WTC11 (cell line): ENCODE measurements around the gene LRRC4. TPM values are rescaled to one million over a fixed set of nuclear protein-coding genes. Genes with fewer than 3 reads are reported as not detected.

Experiments used
- ATAC-seq: fragments of 200-7000 bp; cut with Tn5 transposase; 2 replicates; pipeline ENCODE4 v1.10.0; 2021; ENCODE audit warnings: mild to moderate bottlenecking, moderate library complexity
- CTCF ChIA-PET: fragments of 300-600 bp; sonication (Branson Sonifier 250); formaldehyde crosslinking; loops from one replicate; lab custom pipeline; 2021; ENCODE audit warnings: antibody characterized with exemption; lab: Charles Lee
- POLR2A ChIA-PET: fragments of 350-600 bp; sonication (Branson Sonifier 250); formaldehyde crosslinking; loops from one replicate; lab custom pipeline; 2021; ENCODE audit warnings: antibody characterized with exemption; lab: Charles Lee
- DNase-seq: peaks from one replicate; pipeline ENCODE4 v3.0.0; 2021; ENCODE audit warnings: low spot score
- H3K27ac Mint-ChIP-seq: 2 replicates; pipeline ENCODE4 v1.8.0; 2021; ENCODE audit warnings: mixed read lengths
- H3K27me3 Mint-ChIP-seq: 2 replicates; pipeline ENCODE4 v1.8.0; 2021; ENCODE audit warnings: low read depth, mild to moderate bottlenecking, moderate library complexity, mixed read lengths
- H3K36me3 Mint-ChIP-seq: 2 replicates; pipeline ENCODE4 v1.8.0; 2021; ENCODE audit warnings: mixed read lengths
- H3K4me1 Mint-ChIP-seq: 2 replicates; pipeline ENCODE4 v1.8.0; 2022; ENCODE audit warnings: mixed read lengths
- H3K4me3 Mint-ChIP-seq: 2 replicates; pipeline ENCODE4 v1.8.0; 2021; ENCODE audit warnings: mild to moderate bottlenecking, moderate library complexity, mixed read lengths
- H3K9me3 Mint-ChIP-seq: 2 replicates; pipeline ENCODE4 v1.8.0; 2021; ENCODE audit warnings: mixed read lengths
- CDX4 ChIP-seq: fragments of 250-450 bp; sonication (Bioruptor Pico); IDR thresholded peaks from 2 replicates; pipeline ENCODE4 v1.9.0; 2021; ENCODE audit warnings: moderate library complexity, mild to moderate bottlenecking, inconsistent platforms, borderline replicate concordance
- CREM ChIP-seq: sonication (generic); formaldehyde crosslinking; IDR thresholded peaks from 2 replicates; pipeline ENCODE4 v1.8.1; 2022; ENCODE audit warnings: mild to moderate bottlenecking, missing genetic modification reagents, moderate library complexity
- E2F4 ChIP-seq: sonication (generic); formaldehyde crosslinking; IDR thresholded peaks from 2 replicates; pipeline ENCODE4 v1.8.1; 2022; ENCODE audit warnings: low read depth, mild to moderate bottlenecking, moderate library complexity, missing genetic modification reagents, borderline replicate concordance
- E2F5 ChIP-seq: sonication (generic); formaldehyde crosslinking; IDR thresholded peaks from 2 replicates; pipeline ENCODE4 v1.8.1; 2022; ENCODE audit warnings: mild to moderate bottlenecking, moderate library complexity, missing genetic modification reagents
- ESRRA ChIP-seq: sonication (generic); formaldehyde crosslinking; IDR thresholded peaks from 2 replicates; pipeline ENCODE4 v1.8.1; 2022; ENCODE audit warnings: mild to moderate bottlenecking, missing genetic modification reagents, borderline replicate concordance
- FOXK1 ChIP-seq: sonication (generic); formaldehyde crosslinking; IDR thresholded peaks from 2 replicates; pipeline ENCODE4 v1.8.0; 2022; ENCODE audit warnings: mild to moderate bottlenecking, moderate library complexity, missing genetic modification reagents
- GTF2I ChIP-seq: fragments of 250-450 bp; sonication (Bioruptor Pico); conservative IDR thresholded peaks from 2 replicates; pipeline ENCODE4 v1.4.0; 2021; ENCODE audit warnings: mild to moderate bottlenecking
- IRF1 ChIP-seq: sonication (generic); formaldehyde crosslinking; IDR thresholded peaks from 2 replicates; pipeline ENCODE4 v1.8.0; 2023; ENCODE audit warnings: missing genetic modification reagents
- JAZF1 ChIP-seq: fragments of 250-450 bp; sonication (Bioruptor Pico); IDR thresholded peaks from 2 replicates; pipeline ENCODE4 v1.9.0; 2021; ENCODE audit warnings: moderate library complexity, mild to moderate bottlenecking, inconsistent platforms
- PREB ChIP-seq: sonication (generic); formaldehyde crosslinking; IDR thresholded peaks from 2 replicates; pipeline ENCODE4 v1.8.1; 2022; ENCODE audit warnings: mild to moderate bottlenecking, missing genetic modification reagents, moderate library complexity, borderline replicate concordance
- STAT6 ChIP-seq: sonication (generic); formaldehyde crosslinking; conservative IDR thresholded peaks from 2 replicates; pipeline ENCODE4 v1.8.1; 2023; ENCODE audit warnings: mild to moderate bottlenecking, low read depth, missing genetic modification reagents, moderate library complexity
- ZBTB43 ChIP-seq: sonication (generic); formaldehyde crosslinking; IDR thresholded peaks from 2 replicates; pipeline ENCODE4 v1.8.1; 2023; ENCODE audit warnings: mild to moderate bottlenecking, missing genetic modification reagents
- ZMAT4 ChIP-seq: fragments of 250-450 bp; sonication (Bioruptor Pico); IDR thresholded peaks from 2 replicates; pipeline ENCODE4 v1.9.0; 2021; ENCODE audit warnings: mild to moderate bottlenecking
- ZNF219 ChIP-seq: sonication (generic); formaldehyde crosslinking; IDR thresholded peaks from 2 replicates; pipeline ENCODE4 v1.8.0; 2023; ENCODE audit warnings: missing genetic modification reagents, mild to moderate bottlenecking, borderline replicate concordance
- ZNF425 ChIP-seq: fragments of 250-450 bp; sonication (Bioruptor Pico); conservative IDR thresholded peaks from 2 replicates; pipeline ENCODE4 v1.9.0; 2021; ENCODE audit warnings: mild to moderate bottlenecking
- ZNF532 ChIP-seq: fragments of 250-450 bp; sonication (Bioruptor Pico); IDR thresholded peaks from 2 replicates; pipeline ENCODE4 v1.9.0; 2021; ENCODE audit warnings: mild to moderate bottlenecking, borderline replicate concordance
- total RNA-seq: library from RNA; stranded (reverse); gene quantifications from 3 replicates; pipeline ENCODE4 v1.2.3, GENCODE V29; 2021

LRRC4 gene
- total RNA-seq, 1 experiment from 2014 or later = 14.9 TPM

- TF ChIP-seq JAZF1 (CRISPR knock-in tag) = no peak
- no peak for TF ChIP-seq FOXK1 (CRISPR knock-in tag)
- TF ChIP-seq ZMAT4 (CRISPR knock-in tag) = no peak
- TF ChIP-seq E2F5 (CRISPR knock-in tag) = no peak
- no peak for TF ChIP-seq ZBTB43 (CRISPR knock-in tag)
- no peak for TF ChIP-seq ESRRA (CRISPR knock-in tag)
- TF ChIP-seq E2F4 (CRISPR knock-in tag) = no peak
- no peak for TF ChIP-seq GTF2I (CRISPR knock-in tag)
- no peak for TF ChIP-seq PREB (CRISPR knock-in tag)
These were observed 6.8 kb upstream of the LRRC4 start (continued) for GRCh38 chr7:128037880-128038619.

GRCh38 chr7:128037081-128037480 is 5.8 kb upstream of the LRRC4 start:
- POLR2A ChIA-PET = no interaction called here
- H3K4me3 Mint-ChIP-seq = no peak overlapping the region
- H3K27me3 Mint-ChIP-seq = peaks cover 15% of the 10 kb centered on the region
- ATAC-seq = no peak
- no peaks in the 10 kb centered on the region for H3K36me3 Mint-ChIP-seq
- H3K4me1 Mint-ChIP-seq = peaks cover 12% of the 10 kb centered on the region
- no peak overlapping the region for H3K27ac Mint-ChIP-seq
- CTCF ChIA-PET = interaction anchor here (0.8 to 4.4 kb wide), 8 partner anchors 8 to 245 kb away, joined by 3 to 58 read pairs (median 6); no protein-coding TSS in a partner anchor
- H3K9me3 Mint-ChIP-seq = no peaks in the 10 kb centered on the region
- DNase-seq = no peak
- TF ChIP-seq STAT6 (CRISPR knock-in tag) (no peak), CREM (no peak), ZNF219 (CRISPR knock-in tag) (no peak), ESRRA (CRISPR knock-in tag) (no peak), ZNF425 (no peak), ZNF532 (no peak), CDX4 (CRISPR knock-in tag) (no peak), IRF1 (CRISPR knock-in tag) (no peak)
